Suprapubic skin (tissue), 4 donors: Measurements from ENCODE around the gene MYMK.

Experiments
- EP300 ChIP-seq: sonication (generic); formaldehyde crosslinking; IDR thresholded peaks from one replicate; pipeline ENCODE4 v1.6.1; 2017; ENCODE audit warnings: antibody characterized with exemption
- POLR2A ChIP-seq, 2 donors: fragments of 450-650 bp; IDR thresholded peaks; one replicate each; pipeline ENCODE4 v1.6.1; 2017; ENCODE audit warnings: antibody characterized with exemption in 2 of 2, mild to moderate bottlenecking in 2 of 2, moderate library complexity in 2 of 2
- POLR2AphosphoS5 ChIP-seq, 3 donors: sonication (generic); formaldehyde crosslinking; IDR thresholded peaks; one replicate each; pipeline ENCODE4 v1.6.1; 2017; ENCODE audit warnings: antibody characterized with exemption in 3 of 3
- TF ChIP-seq, protein P1 (sequence below), 2 donors: fragments of 200-600 bp in 1 of 2; fragments of 450-650 bp in 1 of 2; sonication (generic) in 1 of 2; IDR thresholded peaks; one replicate each; pipeline ENCODE4 v1.5.1; 2016 to 2019; ENCODE audit warnings: antibody characterized with exemption in 2 of 2, mild to moderate bottlenecking in 1 of 2, moderate library complexity in 1 of 2

DNA sequence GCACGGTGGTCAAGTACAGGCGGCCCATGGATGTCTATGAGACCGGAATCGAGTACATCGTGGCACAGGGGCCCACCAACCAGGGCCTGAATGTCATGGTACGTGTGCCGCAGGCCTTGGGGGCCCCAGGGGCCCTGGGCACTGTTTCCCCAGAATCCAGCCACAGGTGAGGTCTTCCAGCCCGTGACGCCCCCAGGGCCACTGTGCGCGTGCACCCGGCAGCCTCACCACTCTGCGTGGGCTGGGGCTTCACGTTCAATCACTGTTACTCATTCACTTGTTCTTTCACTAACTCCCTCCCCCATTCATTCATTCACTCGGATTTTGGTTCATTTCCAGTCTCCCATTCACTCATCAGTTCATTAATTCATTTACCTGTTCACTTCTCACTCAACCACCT is 22.4 kb upstream of the MYMK start:
- TF ChIP-seq POLR2AphosphoS5 (IDR thresholded peaks at IDR 0.05) (no peak), EP300 (no peak), POLR2A (IDR thresholded peaks at IDR 0.05) (no peak)
- TF ChIP-seq, protein P1, sequence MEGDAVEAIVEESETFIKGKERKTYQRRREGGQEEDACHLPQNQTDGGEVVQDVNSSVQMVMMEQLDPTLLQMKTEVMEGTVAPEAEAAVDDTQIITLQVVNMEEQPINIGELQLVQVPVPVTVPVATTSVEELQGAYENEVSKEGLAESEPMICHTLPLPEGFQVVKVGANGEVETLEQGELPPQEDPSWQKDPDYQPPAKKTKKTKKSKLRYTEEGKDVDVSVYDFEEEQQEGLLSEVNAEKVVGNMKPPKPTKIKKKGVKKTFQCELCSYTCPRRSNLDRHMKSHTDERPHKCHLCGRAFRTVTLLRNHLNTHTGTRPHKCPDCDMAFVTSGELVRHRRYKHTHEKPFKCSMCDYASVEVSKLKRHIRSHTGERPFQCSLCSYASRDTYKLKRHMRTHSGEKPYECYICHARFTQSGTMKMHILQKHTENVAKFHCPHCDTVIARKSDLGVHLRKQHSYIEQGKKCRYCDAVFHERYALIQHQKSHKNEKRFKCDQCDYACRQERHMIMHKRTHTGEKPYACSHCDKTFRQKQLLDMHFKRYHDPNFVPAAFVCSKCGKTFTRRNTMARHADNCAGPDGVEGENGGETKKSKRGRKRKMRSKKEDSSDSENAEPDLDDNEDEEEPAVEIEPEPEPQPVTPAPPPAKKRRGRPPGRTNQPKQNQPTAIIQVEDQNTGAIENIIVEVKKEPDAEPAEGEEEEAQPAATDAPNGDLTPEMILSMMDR (IDR thresholded peaks at IDR 0.05): no peak
